K562 (cell line): ENCODE measurements around the gene CHRNB1. TPM values are rescaled to one million over a fixed set of nuclear protein-coding genes. Genes with fewer than 3 reads are reported as not detected.

ENCODE experiments used
- CHD7 ChIP-seq: fragments of 200-600 bp; sonication (generic); IDR thresholded peaks from one replicate; pipeline ENCODE4 v1.6.1; 2012; ENCODE audit warnings: mild to moderate bottlenecking, low read depth, low read length, inconsistent platforms
- CTCF ChIP-seq, 3 experiments: IDR thresholded peaks in 2 of 3; conservative IDR thresholded peaks in 1 of 3; 2 replicates each; pipeline ENCODE4 v1.5.1; 2011 to 2012; ENCODE audit warnings: low read length in 3 of 3, mild to moderate bottlenecking in 3 of 3, control low read depth in 2 of 3, improper control_type of control experiment in 1 of 3, inconsistent platforms in 1 of 3, low read depth in 1 of 3, mixed read lengths in 1 of 3, moderate library complexity in 1 of 3; ENCODE audit not compliant: insufficient read depth in 2 of 3
- IRF2 ChIP-seq: sonication (generic); formaldehyde crosslinking; IDR thresholded peaks from 2 replicates; pipeline ENCODE4 v1.8.1; 2022; ENCODE audit warnings: mild to moderate bottlenecking, missing genetic modification reagents
- LCOR ChIP-seq: sonication (generic); formaldehyde crosslinking; IDR thresholded peaks from 2 replicates; pipeline ENCODE4 v1.8.0; 2022; ENCODE audit warnings: mild to moderate bottlenecking, missing genetic modification reagents
- PKNOX1 ChIP-seq: fragments of 450-650 bp; IDR thresholded peaks from 2 replicates; pipeline ENCODE4 v1.6.1; 2016
- PYGO2 ChIP-seq: fragments of 450-650 bp; IDR thresholded peaks from 2 replicates; pipeline ENCODE4 v1.6.1; 2016; ENCODE audit warnings: mild to moderate bottlenecking, missing genetic modification characterization, moderate library complexity, missing compliant biosample characterization
- RBM22 ChIP-seq: fragments of 200-400 bp; formaldehyde crosslinking; IDR thresholded peaks from 2 replicates; pipeline ENCODE4 v1.6.1; 2018; ENCODE audit warnings: low read length, low read depth; ENCODE audit not compliant: poor library complexity, severe bottlenecking
- SMAD4 ChIP-seq: fragments of 250-450 bp; sonication (Bioruptor Pico); conservative IDR thresholded peaks from 2 replicates; pipeline ENCODE4 v1.8.0; 2021; ENCODE audit warnings: inconsistent platforms, mild to moderate bottlenecking, moderate library complexity
- SMARCE1 ChIP-seq: fragments of 450-650 bp; IDR thresholded peaks from 2 replicates; pipeline ENCODE4 v1.7.1; 2016; ENCODE audit warnings: mild to moderate bottlenecking
- ZBTB7A ChIP-seq: IDR thresholded peaks from 2 replicates; pipeline ENCODE4 v1.6.1; 2011; ENCODE audit warnings: low read depth, mild to moderate bottlenecking, low read length, moderate library complexity, borderline replicate concordance; ENCODE audit not compliant: control insufficient read depth
- ZKSCAN8 ChIP-seq: fragments of 200-800 bp; sonication (Bioruptor generic); IDR thresholded peaks from 2 replicates; pipeline ENCODE4 v1.6.1; 2016; ENCODE audit warnings: missing genetic modification characterization, missing compliant biosample characterization
- ZNF232 ChIP-seq: sonication (generic); formaldehyde crosslinking; IDR thresholded peaks from 2 replicates; pipeline ENCODE4 v1.8.0; 2022; ENCODE audit warnings: mild to moderate bottlenecking, missing genetic modification reagents
- ZNF316 ChIP-seq: fragments of 450-650 bp; IDR thresholded peaks from 2 replicates; pipeline ENCODE4 v1.6.1; 2016
- polyA plus RNA-seq, 8 experiments: library from polyadenylated mRNA; depleted of rRNA in 4 of 8; stranded (reverse) in 5 of 8; unstranded in 3 of 8; fragments of >200 nt; fragmentation: Nextera tagmentation in 2 of 8; fragmentation: Illumina TruSeq in 1 of 8; extraction: Ambion mirVana in 2 of 8; extraction: Trizol in 1 of 8; gene quantifications; 2 replicates each; pipeline versions ENCODE4 v1.2.1 to v1.2.3, GENCODE V29; 2011 to 2014; ENCODE audit warnings: inconsistent platforms in 1 of 8, missing spikeins in 1 of 8
- total RNA-seq, 7 experiments: library from RNA; depleted of rRNA in 6 of 7; stranded (reverse); fragments of >200 nt in 6 of 7; fragmentation: Illumina TruSeq in 2 of 7; extraction: Trizol in 2 of 7; gene quantifications; 2 replicates each; pipeline versions ENCODE4 v1.2.1 to v1.2.3, GENCODE V29; 2011 to 2021; ENCODE audit warnings: low replicate concordance in 1 of 7

CHRNB1 gene
- total and polyA plus RNA-seq, 9 of the 15 experiments (the other 6 are each of a cell fraction or from before 2014, with no cell fraction given): 4.7 to 12.3 (median 6.8) TPM

GRCh38 chr17:7440834-7441195 is 4.0 kb upstream of the CHRNB1 start (continued):
- TF ChIP-seq ZKSCAN8 (CRISPR knock-in tag): no peak
- 0 out of 2 replicates have a peak, but pooled peaks have one; percentile 7 for TF ChIP-seq ZBTB7A
- no peak for TF ChIP-seq RBM22
- peak; percentile 67; the same call in 1 of the 2 replicates for TF ChIP-seq SMAD4
- no peak for TF ChIP-seq PYGO2 (tag)
- TF ChIP-seq LCOR: no peak
- no peak for TF ChIP-seq SMARCE1
- TF ChIP-seq CHD7: no peak
- 0 out of 6 replicates have a peak, but pooled peaks of 1 of the 3 experiments have one; percentile 8 for TF ChIP-seq CTCF (IDR thresholded peaks at IDR 0.05 in 2 of 3, conservative IDR thresholded peaks at IDR 0.05 in 1 of 3; ENCODE audit: insufficient read depth in 2 of 3, low read depth in 1 of 3, low read length in 3 of 3)
- peak; percentile 74 for TF ChIP-seq PKNOX1
- peak; percentile 97 for TF ChIP-seq ZNF316
- no peak for TF ChIP-seq ZNF232
- no peak for TF ChIP-seq IRF2 (CRISPR knock-in tag)
